KOPT-K1 (cell line): ENCODE measurements around the gene KRTAP29-1.
"Not testable (repeated sequence)": the region's sequence is repeated elsewhere in the genome, so short reads cannot be mapped to it uniquely, and the experiment has no call there.

Experiments
- H3K27ac ChIP-seq: fragments of 200-600 bp; sonication (generic); 2 replicates; pipeline ENCODE4 v1.5.1; 2016; ENCODE audit warnings: antibody characterized with exemption, mild to moderate bottlenecking, low read depth, low read length; ENCODE audit not compliant: poor library complexity, severe bottlenecking
- H3K36me3 ChIP-seq: fragments of 200-600 bp; sonication (generic); 2 replicates; pipeline ENCODE4 v1.5.1; 2017; ENCODE audit warnings: antibody characterized with exemption, mild to moderate bottlenecking, low read length, moderate library complexity; ENCODE audit not compliant: insufficient read depth
- H3K9me3 ChIP-seq: fragments of 200-600 bp; sonication (generic); 2 replicates; pipeline ENCODE4 v1.5.1; 2017; ENCODE audit warnings: antibody characterized with exemption, low read length, mild to moderate bottlenecking; ENCODE audit not compliant: insufficient read depth, poor library complexity, severe bottlenecking

Gene KRTAP29-1, protein sequence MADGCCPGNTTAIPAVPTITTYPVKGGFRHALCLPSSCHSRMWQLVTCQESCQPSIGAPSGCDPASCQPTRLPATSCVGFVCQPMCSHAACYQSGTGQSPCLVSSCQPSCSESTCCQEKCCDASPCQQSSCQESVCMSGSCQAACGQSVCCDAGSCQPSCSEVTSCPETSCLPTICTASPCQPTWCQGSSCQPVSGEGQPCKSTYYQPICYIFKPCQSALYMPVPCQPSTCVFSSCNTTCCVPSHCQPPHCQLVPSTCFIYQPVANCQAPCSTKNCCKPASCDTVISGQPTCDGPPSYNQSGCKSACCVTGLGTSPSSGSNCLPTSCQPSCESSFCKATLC

GRCh38 chr17:41301916-41302901, at the start of gene KRTAP29-1:
KRTAP29-1 (minus strand) TSS chr17:41302851; CDS start chr17:41302851, 0 bp downstream.
- no peaks in the 10 kb centered on the region for H3K9me3 ChIP-seq
- no peak within 1 kb of the TSS for H3K27ac ChIP-seq
- no peaks in the 10 kb centered on the region for H3K36me3 ChIP-seq

DNA sequence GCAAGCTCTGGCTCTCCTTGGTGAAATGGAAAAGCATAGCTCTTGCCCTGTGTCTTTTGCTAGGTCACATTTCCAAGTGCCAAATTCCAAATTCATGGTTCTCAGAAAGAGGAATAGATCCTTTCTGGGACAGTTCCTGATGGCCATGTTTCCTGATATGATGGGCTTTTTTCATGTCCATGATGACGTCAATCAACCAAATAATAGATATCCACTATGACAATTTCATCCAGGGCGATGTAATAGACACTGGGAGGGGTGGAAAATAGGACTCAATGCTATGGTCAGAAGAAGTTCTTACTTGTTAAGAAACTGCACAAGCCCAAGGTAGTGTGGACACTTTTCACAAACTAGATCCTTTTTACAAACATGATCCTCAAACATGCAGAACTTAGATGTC, 48.5 kb upstream of the KRTAP29-1 start:
- H3K27ac ChIP-seq, result no peak overlapping the region
- H3K9me3 ChIP-seq, result peaks cover 3% of the 10 kb centered on the region
- no peaks in the 10 kb centered on the region for H3K36me3 ChIP-seq

DNA sequence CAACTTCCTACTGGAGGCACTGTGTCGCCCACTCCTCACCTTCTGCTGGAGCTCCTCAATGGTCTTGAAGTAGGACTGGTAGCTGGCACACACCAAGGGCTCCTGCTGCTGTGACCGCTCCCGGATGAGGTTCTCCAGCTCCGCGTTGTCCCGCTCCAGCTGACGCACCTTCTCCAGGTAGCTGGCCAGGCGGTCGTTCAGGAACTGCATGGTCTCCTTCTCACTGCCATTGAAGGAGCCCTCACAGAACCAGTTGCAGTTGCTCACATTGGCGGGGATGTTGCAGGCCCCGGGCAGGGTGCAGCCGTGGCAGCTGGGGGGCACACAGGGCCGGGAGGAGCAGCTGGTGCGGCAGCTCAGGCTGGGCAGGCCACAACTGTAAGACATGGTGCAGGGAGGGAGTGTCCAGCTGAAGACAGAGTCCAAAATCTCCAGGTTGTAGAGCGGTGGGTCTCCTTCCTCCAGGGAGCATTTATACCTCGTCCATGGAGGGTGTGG, 47.8 kb upstream of the KRTAP29-1 start, which contains the start of gene KRT33A:
TSS of gene KRT33A (minus strand) at position 448 of the 498 bp plus-strand sequence. CDS start at position 387, 61 bp downstream.
- not testable (repeated sequence) for H3K9me3 ChIP-seq, H3K36me3 ChIP-seq, H3K27ac ChIP-seq

DNA sequence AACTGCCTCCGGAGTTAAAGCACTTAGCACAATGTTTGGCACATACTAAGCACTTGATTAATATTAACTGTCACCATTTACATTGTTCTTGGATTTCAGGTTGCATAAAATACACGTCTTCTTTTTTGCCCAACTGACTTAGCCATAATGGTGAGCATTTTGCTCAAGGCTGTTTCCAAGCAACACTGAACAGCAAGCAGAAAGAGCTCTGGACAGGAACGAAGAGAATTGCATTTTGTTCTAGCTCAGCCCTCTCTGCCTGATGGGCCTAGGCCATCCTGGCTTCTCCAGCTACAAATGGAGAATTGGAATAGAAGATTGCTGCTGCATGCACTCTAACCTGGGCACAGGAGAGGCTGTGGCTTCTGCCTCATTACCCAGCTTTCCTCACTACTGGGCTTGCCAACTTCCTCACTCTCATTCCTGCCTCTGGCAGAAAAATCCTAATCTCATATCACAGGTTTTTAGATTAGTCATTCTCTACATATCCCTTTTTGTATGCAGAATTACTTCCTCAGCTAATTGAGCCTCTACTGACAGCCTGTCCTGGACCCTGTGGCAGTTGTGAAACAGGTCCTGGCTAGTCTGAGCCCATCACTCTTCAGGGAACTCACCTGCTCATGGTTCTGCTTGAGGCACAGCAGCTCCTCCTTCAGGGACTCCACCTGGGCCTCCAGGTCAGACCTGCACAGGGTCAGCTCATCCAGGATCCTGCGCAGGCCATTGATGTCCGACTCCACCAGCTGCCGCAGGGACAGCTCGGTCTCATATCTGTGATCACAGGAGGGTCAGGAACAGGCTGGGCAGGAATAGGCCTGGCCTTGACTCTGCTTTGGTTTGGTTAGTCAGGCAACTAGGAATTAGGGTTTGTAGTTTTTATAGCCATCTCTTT, 45.5 kb upstream of the KRTAP29-1 start:
- Histone ChIP-seq H3K27ac (no peak overlapping the region), H3K36me3 (no peaks in the 10 kb centered on the region), H3K9me3 (peaks cover 7% of the 10 kb centered on the region)

DNA sequence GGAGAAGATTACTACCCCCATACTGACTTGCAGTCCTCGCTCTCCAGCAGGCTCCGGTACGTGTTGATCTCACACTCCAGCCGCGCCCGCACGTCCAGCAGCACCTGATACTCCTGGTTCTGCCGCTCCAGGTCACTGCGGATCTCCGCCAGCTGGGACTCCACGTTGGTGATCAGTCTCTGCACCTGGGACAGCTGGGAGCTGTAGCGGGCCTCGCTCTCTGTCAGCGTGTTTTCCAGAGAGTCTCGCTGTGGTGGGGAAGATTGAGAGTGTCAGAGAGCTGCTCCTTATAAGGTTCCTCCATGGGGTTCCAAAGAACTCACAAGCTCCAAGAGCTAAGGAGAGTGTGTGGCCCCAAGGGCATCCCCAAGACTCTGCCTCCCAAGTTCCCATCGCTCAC, 43.8 kb upstream of the KRTAP29-1 start:
- not testable (repeated sequence) for H3K27ac ChIP-seq, H3K36me3 ChIP-seq
- peaks cover 24% of the 10 kb centered on the region for H3K9me3 ChIP-seq

DNA sequence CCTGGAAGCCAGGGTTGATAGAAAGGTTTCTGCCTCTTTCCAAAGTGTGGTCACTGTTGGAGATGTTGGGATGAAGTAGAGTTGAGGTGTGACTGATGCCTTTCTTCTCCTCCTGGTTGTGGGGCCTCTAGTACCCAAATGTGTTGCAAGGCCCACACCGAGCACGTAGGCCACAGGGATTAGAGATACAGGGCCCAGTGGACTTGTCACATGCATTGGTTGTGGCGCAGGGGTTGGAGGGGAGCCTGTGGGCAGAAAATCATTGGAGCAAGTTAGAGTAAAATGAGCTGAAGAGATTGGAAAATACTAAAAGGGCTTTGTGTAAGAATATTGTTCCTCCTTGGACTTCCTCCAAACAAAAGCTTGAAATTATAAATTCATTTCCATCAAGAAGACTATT, 43.3 kb upstream of the KRTAP29-1 start:
- peaks cover 28% of the 10 kb centered on the region for H3K9me3 ChIP-seq
- H3K27ac ChIP-seq, result no peak overlapping the region
- H3K36me3 ChIP-seq, result no peaks in the 10 kb centered on the region

DNA sequence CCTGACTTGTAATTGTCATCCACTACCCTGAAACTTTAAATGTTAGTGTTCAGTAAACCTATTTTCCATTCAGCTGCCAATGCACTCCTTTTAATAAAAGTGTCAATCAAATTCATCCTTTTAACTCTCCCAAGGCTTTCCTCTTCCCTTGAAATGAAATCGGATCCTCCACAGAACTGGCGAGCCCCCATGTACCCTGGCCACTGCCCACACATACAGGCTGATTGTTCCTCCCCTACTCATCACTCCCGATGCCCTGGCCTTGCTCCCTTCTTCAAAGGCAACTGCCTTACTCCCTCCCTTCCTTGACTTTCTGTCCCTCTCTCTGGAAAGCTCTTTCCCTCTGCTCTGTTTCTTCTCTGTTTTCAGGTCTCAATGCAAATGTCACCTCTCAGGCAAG, 40.4 kb upstream of the KRTAP29-1 start:
- peaks cover 32% of the 10 kb centered on the region for H3K9me3 ChIP-seq
- H3K27ac ChIP-seq, result no peak overlapping the region
- H3K36me3 ChIP-seq, result no peaks in the 10 kb centered on the region

- Histone ChIP-seq H3K9me3 (peaks cover 32% of the 10 kb centered on the region), H3K36me3 (no peaks in the 10 kb centered on the region), H3K27ac (no peak overlapping the region)
Observed at GRCh38 chr17:41340934-41341861, 38.5 kb upstream of the KRTAP29-1 start.

DNA sequence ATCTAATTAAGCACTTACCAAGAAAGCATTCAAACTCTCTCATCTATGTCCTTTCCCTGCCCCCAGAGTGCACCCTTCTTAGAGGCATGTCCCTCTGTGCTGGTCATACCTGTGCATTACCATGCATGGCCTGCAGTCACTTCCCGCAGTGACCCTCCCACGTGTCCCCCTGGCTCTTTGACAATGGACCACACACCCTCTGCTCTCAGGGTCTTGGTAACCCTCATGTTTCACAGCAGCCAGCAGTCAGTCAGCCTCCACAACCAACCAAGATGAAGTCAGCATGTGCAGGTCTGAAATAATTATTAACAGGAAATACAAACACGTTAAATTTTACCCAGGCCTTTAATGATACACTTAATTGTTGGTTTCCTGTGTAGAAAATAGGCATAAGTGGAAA, 37.8 kb upstream of the KRTAP29-1 start:
- Histone ChIP-seq H3K9me3 (peaks cover 32% of the 10 kb centered on the region), H3K36me3 (no peaks in the 10 kb centered on the region), H3K27ac (no peak overlapping the region)

- peaks cover 32% of the 10 kb centered on the region for H3K9me3 ChIP-seq
- no peak overlapping the region for H3K27ac ChIP-seq
- no peaks in the 10 kb centered on the region for H3K36me3 ChIP-seq
Observed at GRCh38 chr17:41339571-41340172, 37.0 kb upstream of the KRTAP29-1 start.

GRCh38 chr17:41338961-41339485, 36.4 kb upstream of the KRTAP29-1 start:
- no peak overlapping the region for H3K27ac ChIP-seq
- H3K36me3 ChIP-seq, result no peaks in the 10 kb centered on the region
- H3K9me3 ChIP-seq, result peaks cover 30% of the 10 kb centered on the region

DNA sequence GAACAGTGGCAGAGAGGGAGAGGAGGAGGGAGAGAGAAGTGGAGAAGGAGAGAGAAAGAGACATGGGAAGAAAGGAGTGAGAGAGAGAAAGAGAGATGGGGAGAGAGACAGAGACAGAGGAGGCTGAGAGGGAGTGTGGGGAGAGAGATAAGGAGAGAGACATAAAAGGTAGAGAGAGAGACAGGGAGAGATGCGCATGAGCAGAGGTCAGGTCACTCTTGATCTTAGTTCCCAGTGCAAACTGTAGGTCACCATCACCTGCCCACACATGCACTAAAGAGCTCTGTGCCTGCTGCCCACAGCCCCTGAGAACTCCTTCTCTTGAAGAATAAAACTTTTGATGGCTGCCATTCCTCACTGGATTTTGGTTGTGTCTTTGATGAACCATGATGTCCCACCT, 33.1 kb upstream of the KRTAP29-1 start:
- peaks cover 2% of the 10 kb centered on the region for H3K9me3 ChIP-seq
- H3K27ac ChIP-seq, result no peak overlapping the region
- no peaks in the 10 kb centered on the region for H3K36me3 ChIP-seq
